RWPE1 (cell line): ENCODE results near the gene UBE2H.
A peak's percentile ranks its signal among the peaks of the same experiment; 100 is the strongest.
"Not testable (repeated sequence)": the region's sequence is repeated elsewhere in the genome, so short reads cannot be mapped to it uniquely, and the experiment has no call there.

Experiments
- CTCF ChIA-PET: fragments of 350-600 bp; sonication (Branson Sonifier 250); formaldehyde crosslinking; extraction: SDS; loops from one replicate; lab custom pipeline; 2021; lab: Yijun Ruan, JAX
- POLR2A ChIA-PET: fragments of 400-600 bp; formaldehyde crosslinking; extraction: SDS; loops from one replicate; lab custom pipeline; 2020; ENCODE audit warnings: antibody characterized with exemption; ENCODE audit not compliant: low non-redundant PET; lab: Yijun Ruan, JAX
- DNase-seq: peaks from one replicate; pipeline ENCODE4 v3.0.0; 2012; ENCODE audit warnings: low spot score
- H3K27ac ChIP-seq: fragments of 450-650 bp; 2 replicates; pipeline ENCODE4 v1.5.1; 2017
- CTCF ChIP-seq: fragments of 450-650 bp; conservative IDR thresholded peaks from 2 replicates; pipeline ENCODE4 v1.5.1; 2017; ENCODE audit warnings: low read depth, mild to moderate bottlenecking

The UBE2H gene

DNA sequence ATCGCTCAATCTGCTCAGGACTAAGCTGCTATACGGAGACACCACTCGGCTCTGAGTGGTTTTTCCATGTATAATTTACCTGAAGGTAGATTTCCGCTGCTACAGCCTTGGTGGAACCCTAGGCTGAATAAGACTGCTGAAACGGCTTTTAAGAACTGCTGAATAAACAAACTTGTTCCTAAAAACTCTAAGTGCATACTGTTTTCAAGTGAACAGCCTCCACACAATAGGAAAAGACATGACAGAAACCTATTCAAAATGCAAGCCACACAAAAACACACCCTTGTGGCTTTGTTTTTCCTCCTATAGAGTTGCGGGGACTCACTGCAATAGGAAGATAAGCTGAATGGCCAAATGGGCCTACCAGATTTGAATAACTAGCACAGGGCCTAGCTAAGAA, 117.2 kb downstream of the UBE2H start:
- TF ChIP-seq CTCF = no peak
- POLR2A ChIA-PET = no interaction called here
- H3K27ac ChIP-seq = no peak overlapping the region
- DNase-seq = no peak
- CTCF ChIA-PET = interaction anchor here (0.6 kb wide), 1 partner anchor 148 kb away, joined by 4 read pairs; no protein-coding TSS in a partner anchor

- DNase-seq, H3K27ac ChIP-seq, CTCF ChIA-PET, POLR2A ChIA-PET: not testable (repeated sequence)
Observed at GRCh38 chr7:129833353-129833752, 119.4 kb downstream of the UBE2H start.

DNA sequence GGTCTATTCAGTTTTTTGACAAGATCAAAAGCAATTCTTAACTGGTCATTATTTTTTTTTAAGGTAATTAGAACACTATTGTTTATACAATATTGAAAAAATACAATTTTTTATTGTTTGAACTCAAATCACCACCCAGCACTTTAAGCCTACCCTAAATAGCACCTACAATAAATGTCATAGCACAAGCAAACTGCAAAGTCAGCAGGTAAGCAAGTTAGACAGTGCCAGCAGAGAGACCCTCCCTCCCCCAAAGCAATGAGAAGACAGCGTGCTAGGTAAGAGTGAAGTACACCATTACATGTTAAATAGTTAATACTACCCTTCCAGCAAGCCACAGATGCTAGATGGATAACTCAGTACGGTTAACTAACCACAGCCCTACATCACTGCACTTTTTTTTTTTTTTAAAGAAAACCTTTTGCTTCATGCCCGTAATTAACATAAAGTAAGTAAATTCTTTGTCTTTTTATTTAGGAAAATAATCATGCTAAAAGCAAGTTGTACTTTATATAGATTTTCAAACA, 120.0 kb downstream of the UBE2H start:
- H3K27ac ChIP-seq = peak overlapping the region; percentile 85
- POLR2A ChIA-PET = no interaction called here
- no peak for TF ChIP-seq CTCF
- CTCF ChIA-PET = no interaction called here
- no peak for DNase-seq

GRCh38 chr7:129832282-129832681, 120.5 kb downstream of the UBE2H start:
- DNase-seq = no peak
- TF ChIP-seq CTCF = no peak
- ChIA-PET CTCF (no interaction called here), POLR2A (no interaction called here)
- H3K27ac ChIP-seq = peak overlapping the region; percentile 85

DNA sequence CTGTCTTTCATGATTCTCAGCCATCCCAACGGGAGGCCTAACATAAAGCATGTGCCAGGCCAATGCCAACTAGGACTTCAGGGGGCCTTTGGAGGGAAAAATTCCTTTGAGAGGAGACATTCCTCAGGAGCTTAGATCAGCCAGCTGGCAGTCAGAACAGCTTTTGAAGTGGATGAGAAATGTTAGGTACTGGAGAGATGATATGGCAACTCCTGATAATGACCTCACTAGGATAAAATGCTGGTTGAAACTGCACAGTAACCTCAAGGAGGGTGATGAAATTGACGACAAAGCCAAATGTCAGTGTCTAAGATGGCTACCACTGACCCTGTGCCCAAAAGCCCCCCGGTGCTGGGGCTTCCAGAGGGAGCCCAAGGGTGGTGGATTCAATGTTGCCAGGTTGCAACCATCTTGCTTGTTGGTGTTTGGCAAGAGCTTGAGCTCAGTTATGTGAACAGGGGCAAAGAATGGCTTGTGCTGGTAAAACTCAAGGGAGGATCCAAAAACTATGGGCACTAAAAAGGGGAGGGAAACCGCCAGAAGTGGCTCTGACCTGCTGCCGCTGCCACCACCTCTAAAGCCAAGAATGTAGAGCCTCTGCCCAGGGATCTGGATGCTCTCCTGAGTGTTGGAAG, 121.2 kb downstream of the UBE2H start:
- peak overlapping the region; percentile 85 for H3K27ac ChIP-seq
- TF ChIP-seq CTCF = no peak
- peak; percentile 75 for DNase-seq

DNA sequence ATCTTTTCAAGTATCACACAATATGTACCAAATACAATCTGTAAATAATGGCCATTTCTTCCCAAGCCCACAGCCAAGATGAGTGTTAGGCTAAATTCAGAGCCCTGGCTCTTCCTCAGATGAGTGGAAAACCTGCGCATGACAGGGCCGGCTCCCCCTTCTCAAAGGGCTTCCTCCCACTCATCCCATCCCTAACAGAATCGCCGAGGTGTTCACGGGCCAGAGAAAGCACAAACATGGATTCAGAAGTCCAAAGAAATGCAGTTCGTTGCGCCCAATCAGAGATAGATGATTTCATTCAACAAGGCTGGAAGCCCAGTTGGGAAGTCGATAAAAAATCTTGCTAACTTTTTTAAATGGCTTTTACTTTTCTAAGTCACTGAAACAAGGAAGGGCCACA, 121.8 kb downstream of the UBE2H start:
- ChIA-PET CTCF (interaction anchor here (1.2 to 1.4 kb wide), 2 partner anchors 87 to 178 kb away, joined by 4 to 5 read pairs; no protein-coding TSS in a partner anchor), POLR2A (no interaction called here)
- DNase-seq = no peak
- H3K27ac ChIP-seq = peak overlapping the region; percentile 85
- no peak for TF ChIP-seq CTCF

More for the DNA sequence above, 121.2 kb downstream of the UBE2H start:
- ChIA-PET CTCF (interaction anchor here (0.6 to 1.2 kb wide), 2 partner anchors 87 to 102 kb away, joined by 3 to 4 read pairs; no protein-coding TSS in a partner anchor), POLR2A (no interaction called here)
